OCI-LY7 (cell line): Measurements from ENCODE around the gene PLPP6. TPM values are rescaled to one million over a fixed set of nuclear protein-coding genes. Genes with fewer than 3 reads are reported as not detected.

Experiments used
- BruUV-seq: library from RNA; stranded (reverse); fragments of 400-500 nt; replicated peaks from 2 replicates; lab custom pipeline; 2021; lab: Mats Ljungman, UMichigan
- CTCF ChIA-PET: fragments of 300-600 bp; sonication (Branson Sonifier 250); formaldehyde crosslinking; loops from one replicate; lab custom pipeline; 2022; ENCODE audit warnings: antibody characterized with exemption; ENCODE audit not compliant: unreplicated experiment; lab: Charles Lee
- POLR2A ChIA-PET: fragments of 300-600 bp; sonication (Branson Sonifier 250); formaldehyde crosslinking; loops from one replicate; lab custom pipeline; 2022; ENCODE audit warnings: antibody characterized with exemption; lab: Charles Lee
- DNase-seq: peaks from one replicate; pipeline ENCODE4 v3.0.0-alpha.2; 2015; ENCODE audit warnings: low spot score
- H2AFZ ChIP-seq: fragments of 200-600 bp; sonication (generic), shearing (Covaris generic); 2 replicates; pipeline ENCODE4 v1.6.1; 2014; ENCODE audit warnings: mild to moderate bottlenecking, antibody characterized with exemption, low read length, moderate library complexity
- H3K27ac ChIP-seq: fragments of 200-600 bp; sonication (generic); 2 replicates; pipeline ENCODE4 v1.5.1; 2014; ENCODE audit warnings: mixed run types, low read depth, mild to moderate bottlenecking, moderate library complexity, low read length, inconsistent platforms; ENCODE audit not compliant: poor library complexity, severe bottlenecking
- H3K36me3 ChIP-seq: fragments of 200-600 bp; sonication (generic); 2 replicates; pipeline ENCODE4 v1.6.1; 2014; ENCODE audit warnings: mild to moderate bottlenecking, antibody characterized with exemption, low read length, moderate library complexity, mixed read lengths; ENCODE audit not compliant: insufficient read depth
- H3K4me1 ChIP-seq: fragments of 200-600 bp; sonication (generic); 2 replicates; pipeline ENCODE4 v1.5.1; 2014; ENCODE audit warnings: mild to moderate bottlenecking, low read length; ENCODE audit not compliant: insufficient read depth, poor library complexity, severe bottlenecking
- H3K4me2 ChIP-seq: fragments of 200-600 bp; sonication (generic); 2 replicates; pipeline ENCODE4 v1.6.1; 2014; ENCODE audit warnings: mild to moderate bottlenecking, low read length
- H3K4me3 ChIP-seq: fragments of 200-600 bp; sonication (generic); 2 replicates; pipeline ENCODE4 v1.5.1; 2014; ENCODE audit warnings: mild to moderate bottlenecking, low read depth, low read length; ENCODE audit not compliant: poor library complexity, severe bottlenecking
- H3K79me2 ChIP-seq: fragments of 200-600 bp; sonication (generic); 2 replicates; pipeline ENCODE4 v1.6.1; 2016; ENCODE audit warnings: low read depth, mild to moderate bottlenecking, low read length, moderate library complexity, mixed read lengths; ENCODE audit not compliant: insufficient read depth
- H3K9me2 ChIP-seq: fragments of 200-600 bp; sonication (generic); 2 replicates; pipeline ENCODE4 v1.6.1; 2016; ENCODE audit warnings: mild to moderate bottlenecking, low read length, mixed read lengths; ENCODE audit not compliant: insufficient read depth
- H3K9me3 ChIP-seq: fragments of 200-600 bp; sonication (generic); 2 replicates; pipeline ENCODE4 v1.6.1; 2014; ENCODE audit warnings: mild to moderate bottlenecking, mixed run types, low read length, mixed read lengths
- H4K20me1 ChIP-seq: fragments of 200-600 bp; sonication (generic); 2 replicates; pipeline ENCODE4 v1.6.1; 2014; ENCODE audit warnings: mild to moderate bottlenecking, antibody characterized with exemption, low read length, moderate library complexity, mixed read lengths; ENCODE audit not compliant: insufficient read depth
- EZH2phosphoT487 ChIP-seq: fragments of 200-600 bp; sonication (generic); IDR thresholded peaks from 2 replicates; pipeline ENCODE4 v1.6.1; 2018; ENCODE audit warnings: low read depth, borderline replicate concordance, mild to moderate bottlenecking, mixed run types, antibody characterized with exemption, low read length, moderate library complexity, mixed read lengths
- intact Hi-C: fragments of 100-400 bp; cut with micrococcal nuclease; formaldehyde crosslinking; loops from one replicate; pipeline ENCODE4 v1.10.0; 2022; ENCODE audit not compliant: unreplicated experiment
- total RNA-seq, 2 experiments: library from RNA; depleted of rRNA in 1 of 2; stranded (reverse); fragments of >200 nt in 1 of 2; shearing (Covaris generic) in 1 of 2; gene quantifications; 2 replicates each; pipeline ENCODE4 v1.2.3, GENCODE V29; 2014 to 2022
- TF ChIP-seq, protein P1 (sequence below): fragments of 200-600 bp; sonication (generic); conservative IDR thresholded peaks from 2 replicates; pipeline ENCODE4 v1.5.1; 2014; ENCODE audit warnings: mild to moderate bottlenecking, antibody characterized with exemption, low read length, moderate library complexity, mixed read lengths

The PLPP6 gene
- total RNA-seq, 2 experiments from 2014 or later, result 4.6 to 8.1 TPM

DNA sequence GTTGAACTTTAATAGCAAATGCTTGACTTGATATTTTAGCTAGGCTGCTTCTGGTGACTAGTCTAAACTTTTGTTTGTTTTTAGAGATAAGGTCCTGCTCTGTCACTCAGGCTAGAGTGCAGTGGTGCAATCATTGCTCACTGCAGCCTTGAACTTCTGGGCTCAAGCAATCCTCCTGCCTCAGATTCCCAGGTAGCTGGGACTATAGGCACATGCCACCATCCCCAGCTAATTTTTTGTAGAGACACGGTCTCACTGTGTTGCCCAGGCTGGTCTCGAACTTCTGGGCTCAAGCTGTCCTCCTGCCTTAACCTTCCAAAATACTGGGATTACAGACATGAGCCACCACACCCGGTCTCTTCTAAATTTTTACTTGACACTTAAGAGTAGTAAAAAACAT, 38.0 kb downstream of the PLPP6 start:
- DNase-seq, result no peak
- H3K27ac ChIP-seq, result no peak overlapping the region
- ChIA-PET CTCF (no interaction called here), POLR2A (no interaction called here)
- no peak overlapping the region for H2AFZ ChIP-seq
- H3K36me3 ChIP-seq, result peaks cover 81% of the 10 kb centered on the region
- no peak overlapping the region for H3K4me2 ChIP-seq
- TF ChIP-seq, protein P1, sequence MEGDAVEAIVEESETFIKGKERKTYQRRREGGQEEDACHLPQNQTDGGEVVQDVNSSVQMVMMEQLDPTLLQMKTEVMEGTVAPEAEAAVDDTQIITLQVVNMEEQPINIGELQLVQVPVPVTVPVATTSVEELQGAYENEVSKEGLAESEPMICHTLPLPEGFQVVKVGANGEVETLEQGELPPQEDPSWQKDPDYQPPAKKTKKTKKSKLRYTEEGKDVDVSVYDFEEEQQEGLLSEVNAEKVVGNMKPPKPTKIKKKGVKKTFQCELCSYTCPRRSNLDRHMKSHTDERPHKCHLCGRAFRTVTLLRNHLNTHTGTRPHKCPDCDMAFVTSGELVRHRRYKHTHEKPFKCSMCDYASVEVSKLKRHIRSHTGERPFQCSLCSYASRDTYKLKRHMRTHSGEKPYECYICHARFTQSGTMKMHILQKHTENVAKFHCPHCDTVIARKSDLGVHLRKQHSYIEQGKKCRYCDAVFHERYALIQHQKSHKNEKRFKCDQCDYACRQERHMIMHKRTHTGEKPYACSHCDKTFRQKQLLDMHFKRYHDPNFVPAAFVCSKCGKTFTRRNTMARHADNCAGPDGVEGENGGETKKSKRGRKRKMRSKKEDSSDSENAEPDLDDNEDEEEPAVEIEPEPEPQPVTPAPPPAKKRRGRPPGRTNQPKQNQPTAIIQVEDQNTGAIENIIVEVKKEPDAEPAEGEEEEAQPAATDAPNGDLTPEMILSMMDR, result no peak
- TF ChIP-seq EZH2phosphoT487, result no peak
- no peaks in the 10 kb centered on the region for H4K20me1 ChIP-seq
- BruUV-seq, result no TSS peak
- H3K9me3 ChIP-seq, result no peaks in the 10 kb centered on the region
- intact Hi-C loops, result no loop called here
- H3K79me2 ChIP-seq, result no peaks in the 10 kb centered on the region
- no peaks in the 10 kb centered on the region for H3K9me2 ChIP-seq
- H3K4me1 ChIP-seq, result no peaks in the 10 kb centered on the region
- no peak overlapping the region for H3K4me3 ChIP-seq

- CTCF ChIA-PET, result no interaction called here
- H3K36me3 ChIP-seq, result peaks cover 85% of the 10 kb centered on the region
Observed at GRCh38 chr9:4700932-4701331, 38.8 kb downstream of the PLPP6 start.

GRCh38 chr9:4701526-4701925, 39.4 kb downstream of the PLPP6 start:
- Histone ChIP-seq H3K4me1 (no peaks in the 10 kb centered on the region), H3K79me2 (no peaks in the 10 kb centered on the region), H3K9me2 (no peaks in the 10 kb centered on the region), H3K36me3 (peaks cover 91% of the 10 kb centered on the region), H3K4me2 (no peak overlapping the region), H3K27ac (no peak overlapping the region), H3K9me3 (no peaks in the 10 kb centered on the region), H2AFZ (no peak overlapping the region), H4K20me1 (no peaks in the 10 kb centered on the region), H3K4me3 (no peak overlapping the region)
- intact Hi-C loops, result no loop called here
- no TSS peak for BruUV-seq
- no peak for DNase-seq
- ChIA-PET CTCF (no interaction called here), POLR2A (interaction anchor here (0.6 to 0.7 kb wide), 4 partner anchors 139 to 646 kb away, joined by 3 to 4 read pairs (median 4); no protein-coding TSS in a partner anchor)
- TF ChIP-seq EZH2phosphoT487, result no peak
- TF ChIP-seq, protein P1, result no peak

More at GRCh38 chr9:4700932-4701331, 38.8 kb downstream of the PLPP6 start:
- Histone ChIP-seq H3K27ac (no peak overlapping the region), H4K20me1 (no peaks in the 10 kb centered on the region), H3K9me2 (no peaks in the 10 kb centered on the region), H2AFZ (no peak overlapping the region), H3K79me2 (no peaks in the 10 kb centered on the region), H3K4me3 (no peak overlapping the region), H3K4me2 (no peak overlapping the region), H3K9me3 (no peaks in the 10 kb centered on the region), H3K4me1 (no peaks in the 10 kb centered on the region)
- intact Hi-C loops, result no loop called here
- DNase-seq, result no peak
- TF ChIP-seq EZH2phosphoT487, result no peak
- TF ChIP-seq, protein P1, result no peak
- BruUV-seq, result no TSS peak
- POLR2A ChIA-PET, result interaction anchor here (0.6 kb wide), 1 partner anchor 293 kb away, joined by 3 read pairs; no protein-coding TSS in a partner anchor
